MM.1S (cell line): ENCODE results near the gene C10orf95.

Source experiments
- CTCF ChIP-seq: fragments of 300-600 bp; sonication (generic); IDR thresholded peaks from 2 replicates; pipeline ENCODE4 v1.5.1; 2016; ENCODE audit warnings: antibody characterized with exemption, low read length, mixed read lengths
- EZH2 ChIP-seq: fragments of 300-600 bp; sonication (generic); optimal IDR thresholded peaks from 2 replicates; pipeline ENCODE3; 2017; ENCODE audit warnings: low read depth, mild to moderate bottlenecking, antibody characterized with exemption, low read length, mixed read lengths
- EZH2phosphoT487 ChIP-seq: fragments of 300-600 bp; sonication (generic); IDR thresholded peaks from 2 replicates; pipeline ENCODE4 v1.6.1; 2018; ENCODE audit warnings: antibody characterized with exemption, low read length

GRCh38 chr10:102419269-102420180 lies 31.8 kb downstream of the C10orf95 start:
- TF ChIP-seq CTCF (no peak), EZH2 (no peak), EZH2phosphoT487 (no peak)
